Activated CD4-positive, alpha-beta memory T cell treated with anti-CD3 and anti-CD28 coated beads, Interleukin-2, amount 10 ng/mL, durations not matched to agents 7 days and 5 days (primary cell): ENCODE results near the gene SLC9A1. TPM values are rescaled to one million over a fixed set of nuclear protein-coding genes. Genes with fewer than 3 reads are reported as not detected.

Experiments
- CTCF ChIA-PET: fragments of 350-600 bp; sonication (Branson Sonifier 250); formaldehyde crosslinking; loops from one replicate; lab custom pipeline; 2021; ENCODE audit warnings: antibody characterized with exemption, inconsistent platforms; lab: Charles Lee
- POLR2A ChIA-PET: fragments of 350-600 bp; sonication (Branson Sonifier 250); formaldehyde crosslinking; loops from one replicate; lab custom pipeline; 2021; ENCODE audit warnings: antibody characterized with exemption; lab: Charles Lee
- DNase-seq: peaks from one replicate; pipeline ENCODE4 v3.0.0-alpha.2; 2020
- H3K27ac Mint-ChIP-seq: one replicate; pipeline ENCODE4 v1.8.0; 2021; ENCODE audit warnings: mild to moderate bottlenecking, mixed read lengths
- H3K27me3 Mint-ChIP-seq: one replicate; pipeline ENCODE4 v1.8.0; 2021; ENCODE audit warnings: mixed read lengths
- H3K36me3 Mint-ChIP-seq: one replicate; pipeline ENCODE4 v1.8.0; 2021; ENCODE audit warnings: low read depth, mixed read lengths
- H3K4me1 Mint-ChIP-seq: one replicate; pipeline ENCODE4 v1.8.0; 2021; ENCODE audit warnings: mixed read lengths
- H3K4me3 Mint-ChIP-seq: one replicate; pipeline ENCODE4 v1.8.0; 2021; ENCODE audit warnings: mild to moderate bottlenecking, mixed read lengths
- H3K9me3 Mint-ChIP-seq: one replicate; pipeline ENCODE4 v1.8.0; 2021; ENCODE audit warnings: mixed read lengths
- total RNA-seq, 2 experiments: library from RNA; stranded (reverse); gene quantifications; one replicate each; pipeline ENCODE4 v1.2.3, GENCODE V29; 2021

Gene SLC9A1
- total RNA-seq, 2 experiments from 2014 or later = 26.6 to 27.5 TPM

DNA sequence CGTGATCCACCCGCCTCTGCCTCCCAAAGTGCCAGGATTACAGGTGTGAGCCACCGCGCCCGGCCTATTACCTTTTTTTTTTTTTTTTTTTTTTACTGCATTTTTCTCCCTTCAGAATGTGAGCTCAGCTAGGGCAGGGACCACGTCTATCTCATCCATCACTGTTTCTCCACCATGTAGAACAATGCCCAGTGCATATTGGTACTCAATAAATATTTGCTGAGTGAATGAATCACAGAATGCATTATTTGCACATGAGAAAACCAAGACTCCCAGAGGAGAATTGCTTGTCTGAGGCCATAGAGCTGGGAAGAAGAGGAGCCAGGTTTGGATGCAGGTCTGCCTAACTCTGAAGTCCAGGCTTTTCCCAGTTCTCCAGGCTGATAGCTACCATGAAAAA is 8.2 kb upstream of the SLC9A1 start:
- Mint-ChIP-seq H3K9me3 (no peaks in the 10 kb centered on the region), H3K4me1 (peaks cover 10% of the 10 kb centered on the region), H3K27ac (no peak overlapping the region), H3K27me3 (no peaks in the 10 kb centered on the region), H3K36me3 (no peaks in the 10 kb centered on the region), H3K4me3 (no peak overlapping the region)
- no peak for DNase-seq
- ChIA-PET CTCF (interaction anchor here (0.6 to 1.1 kb wide), 4 partner anchors 54 to 273 kb away, joined by 4 read pairs; partner anchors contain the start of gene GPN2), POLR2A (interaction anchor here (2.8 kb wide), 1 partner anchor 8 kb away, joined by 13 read pairs; the partner anchor contains the start of gene SLC9A1)

DNA sequence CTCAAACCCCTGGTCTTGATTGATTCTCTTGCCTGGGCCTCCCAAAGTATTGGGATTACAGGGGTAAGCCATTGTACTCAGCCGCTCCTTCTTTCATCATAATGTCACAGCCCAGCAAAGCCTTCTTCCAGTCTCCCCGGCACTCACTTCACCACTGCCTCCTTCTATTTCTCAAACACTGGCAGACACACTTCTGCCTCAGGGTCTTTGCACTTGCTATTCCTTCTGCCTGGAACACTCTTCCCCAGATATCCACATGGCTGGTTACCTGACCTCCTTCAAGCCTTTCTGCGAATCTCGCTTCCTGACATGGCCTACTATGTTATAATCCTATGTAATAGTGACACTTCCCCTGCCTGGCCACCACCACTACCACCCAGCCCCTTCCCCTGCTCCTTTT is 7.2 kb upstream of the SLC9A1 start:
- POLR2A ChIA-PET = interaction anchor here (1.4 kb wide), 1 partner anchor 9 kb away, joined by 5 read pairs; no protein-coding TSS in a partner anchor
- CTCF ChIA-PET = interaction anchor here (2.2 kb wide), 1 partner anchor 50 kb away, joined by 4 read pairs; no protein-coding TSS in a partner anchor

DNA sequence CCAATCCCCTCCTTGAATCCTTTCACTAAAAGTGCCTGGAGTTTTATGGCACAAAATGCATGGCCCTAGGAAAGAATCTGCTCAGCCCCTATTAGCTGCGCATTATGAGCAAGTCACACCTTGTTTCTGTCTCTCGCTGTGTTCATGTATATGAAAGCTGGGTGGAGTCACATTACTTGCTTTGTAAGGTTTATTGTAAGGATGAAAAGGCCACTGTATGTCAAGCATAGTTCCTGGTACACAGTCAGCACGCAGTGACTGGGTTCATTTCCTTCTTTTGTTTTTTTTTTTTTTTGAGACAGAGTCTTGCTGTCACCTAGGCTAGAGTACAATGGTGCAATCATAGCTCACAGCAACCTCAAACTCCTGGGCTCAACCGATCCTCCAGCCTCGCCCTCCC is 6.7 kb upstream of the SLC9A1 start:
- ChIA-PET CTCF (interaction anchor here (2.2 kb wide), 1 partner anchor 50 kb away, joined by 4 read pairs; no protein-coding TSS in a partner anchor), POLR2A (interaction anchor here (0.8 to 1.4 kb wide), 2 partner anchors 9 to 52 kb away, joined by 3 to 5 read pairs; no protein-coding TSS in a partner anchor)
- Mint-ChIP-seq H3K9me3 (no peaks in the 10 kb centered on the region), H3K4me1 (peaks cover 10% of the 10 kb centered on the region), H3K27ac (peak overlapping the region; percentile 77), H3K36me3 (no peaks in the 10 kb centered on the region), H3K4me3 (no peak overlapping the region), H3K27me3 (no peaks in the 10 kb centered on the region)
- no peak for DNase-seq

More for the DNA sequence above, 7.2 kb upstream of the SLC9A1 start:
- no peak for DNase-seq
- Mint-ChIP-seq H3K27ac (peak overlapping the region; percentile 77), H3K36me3 (no peaks in the 10 kb centered on the region), H3K4me1 (peaks cover 10% of the 10 kb centered on the region), H3K27me3 (no peaks in the 10 kb centered on the region), H3K9me3 (no peaks in the 10 kb centered on the region), H3K4me3 (no peak overlapping the region)

DNA sequence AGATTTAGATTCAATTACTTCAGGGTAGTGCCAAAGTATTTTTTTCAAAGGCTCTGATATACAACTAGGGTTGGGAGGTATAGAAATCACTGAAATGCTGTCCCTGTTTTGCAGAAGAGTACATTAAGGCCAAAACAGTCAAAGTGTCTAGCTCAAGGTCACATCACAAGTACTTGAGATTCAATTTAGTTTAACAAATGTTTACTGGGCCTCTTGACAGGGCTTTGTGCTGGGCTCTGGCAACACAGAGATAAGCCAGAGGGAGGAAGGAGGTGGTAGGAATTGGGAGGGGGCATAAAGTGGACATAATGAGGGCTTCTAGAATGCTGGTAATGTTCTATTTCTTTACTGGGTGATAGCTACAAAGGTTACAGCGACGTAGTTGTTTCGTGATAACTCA is 2.3 kb upstream of the SLC9A1 start:
- Mint-ChIP-seq H3K27me3 (no peaks in the 10 kb centered on the region), H3K27ac (no peak overlapping the region), H3K4me3 (no peak overlapping the region), H3K36me3 (no peaks in the 10 kb centered on the region), H3K4me1 (peaks cover 43% of the 10 kb centered on the region), H3K9me3 (no peaks in the 10 kb centered on the region)
- DNase-seq = no peak
- CTCF ChIA-PET = interaction anchor here (1.2 kb wide), 1 partner anchor 55 kb away, joined by 4 read pairs; no protein-coding TSS in a partner anchor
- POLR2A ChIA-PET = interaction anchor here (1.7 to 9.6 kb wide), 2 partner anchors 9 to 18 kb away, joined by 4 to 205 read pairs; no protein-coding TSS in a partner anchor

DNA sequence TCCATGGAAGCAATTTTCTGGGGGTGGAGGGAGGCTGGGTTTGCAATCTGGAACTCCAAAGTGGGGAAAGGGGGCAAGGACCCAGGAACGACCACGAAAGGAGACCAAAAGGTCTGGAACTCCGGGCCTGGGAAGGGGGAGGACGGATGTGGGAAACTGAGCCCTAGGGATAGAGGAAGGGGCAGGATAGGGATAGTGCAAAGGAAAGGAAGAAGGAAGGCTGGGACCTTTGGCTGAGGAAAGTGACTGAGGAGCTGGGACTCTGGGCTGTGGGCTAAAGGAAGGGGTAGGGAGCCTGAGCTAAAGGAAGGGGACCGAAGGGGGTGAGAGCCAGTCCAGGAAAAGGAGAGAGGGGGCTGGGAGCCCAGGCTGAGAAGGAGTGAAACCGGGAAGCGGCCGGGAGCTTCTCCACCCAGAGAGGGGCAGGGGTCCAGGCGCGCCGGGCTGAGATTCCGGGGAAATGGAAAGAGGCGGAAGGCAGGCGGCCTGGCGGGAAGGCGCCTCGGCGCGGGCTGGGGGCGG is 395 bp downstream of the SLC9A1 start:
- Mint-ChIP-seq H3K4me1 (peaks cover 45% of the 10 kb centered on the region), H3K27me3 (no peaks in the 10 kb centered on the region), H3K36me3 (peaks cover 4% of the 10 kb centered on the region), H3K4me3 (peak overlapping the region; percentile 88), H3K9me3 (no peaks in the 10 kb centered on the region), H3K27ac (peak overlapping the region; percentile 67)
- ChIA-PET POLR2A (interaction anchor here (0.8 to 9.6 kb wide), 20 partner anchors 9 to 654 kb away, joined by 3 to 205 read pairs (median 4); partner anchors contain the start of genes GPN2, WASF2 and WDTC1), CTCF (interaction anchor here (0.6 to 3.1 kb wide), 30 partner anchors 10 to 897 kb away, joined by 3 to 33 read pairs (median 5); partner anchors contain the start of gene GPATCH3)
- DNase-seq = no peak

DNA sequence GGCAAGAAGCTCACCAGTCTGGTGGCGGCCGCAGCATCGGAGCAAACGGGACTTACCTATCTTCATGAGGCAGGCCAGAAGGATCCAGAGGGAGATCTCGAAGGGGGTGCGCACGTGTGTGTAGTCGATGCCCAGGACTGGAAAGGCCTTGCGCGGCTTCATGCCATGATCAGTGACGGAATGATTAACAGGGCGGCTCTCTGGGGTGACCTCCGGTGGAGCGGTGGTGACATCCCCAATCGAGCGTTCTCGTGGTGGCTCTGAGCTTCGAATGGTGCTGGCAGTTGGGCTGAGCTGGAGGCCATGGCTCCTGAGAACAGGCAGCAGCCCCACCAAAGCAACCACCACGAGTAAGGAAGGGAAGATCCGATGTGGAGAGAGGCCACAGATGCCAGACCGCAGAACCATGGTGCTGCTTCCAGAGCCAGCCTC is 982 bp downstream of the SLC9A1 start:
- no peaks in the 10 kb centered on the region for H3K27me3 Mint-ChIP-seq
- H3K9me3 Mint-ChIP-seq = no peaks in the 10 kb centered on the region
- peaks cover 4% of the 10 kb centered on the region for H3K36me3 Mint-ChIP-seq
- DNase-seq = peak; percentile 20
- CTCF ChIA-PET = interaction anchor here (0.9 to 3.1 kb wide), 14 partner anchors 11 to 254 kb away, joined by 3 to 33 read pairs (median 5); partner anchors contain the start of gene GPATCH3
- H3K27ac Mint-ChIP-seq = peak overlapping the region; percentile 67
- peaks cover 47% of the 10 kb centered on the region for H3K4me1 Mint-ChIP-seq
- POLR2A ChIA-PET = interaction anchor here (0.8 to 9.6 kb wide), 13 partner anchors 8 to 654 kb away, joined by 3 to 205 read pairs (median 4); partner anchors contain the start of genes GPN2 and WDTC1
- peak overlapping the region; percentile 88 for H3K4me3 Mint-ChIP-seq

DNA sequence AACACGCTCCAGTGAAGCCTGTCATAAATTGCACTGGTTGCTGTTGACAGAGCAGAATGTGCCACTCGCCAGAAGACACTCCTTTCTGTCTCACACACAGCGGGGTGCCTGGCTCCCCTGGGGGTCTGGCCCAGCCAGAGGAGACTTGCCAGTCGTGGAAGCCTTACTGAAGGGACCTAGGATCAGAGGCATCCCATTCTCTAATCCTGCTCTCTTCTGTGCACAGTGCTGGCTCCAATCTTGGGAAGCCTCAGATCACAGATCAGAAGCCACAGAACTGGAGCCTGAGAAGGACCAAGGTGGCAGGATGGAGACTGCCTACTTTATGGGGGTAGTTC is 1.4 kb downstream of the SLC9A1 start:
- peaks cover 4% of the 10 kb centered on the region for H3K36me3 Mint-ChIP-seq
- CTCF ChIA-PET = interaction anchor here (1.3 to 3.1 kb wide), 6 partner anchors 11 to 57 kb away, joined by 3 to 29 read pairs (median 9); no protein-coding TSS in a partner anchor

DNA sequence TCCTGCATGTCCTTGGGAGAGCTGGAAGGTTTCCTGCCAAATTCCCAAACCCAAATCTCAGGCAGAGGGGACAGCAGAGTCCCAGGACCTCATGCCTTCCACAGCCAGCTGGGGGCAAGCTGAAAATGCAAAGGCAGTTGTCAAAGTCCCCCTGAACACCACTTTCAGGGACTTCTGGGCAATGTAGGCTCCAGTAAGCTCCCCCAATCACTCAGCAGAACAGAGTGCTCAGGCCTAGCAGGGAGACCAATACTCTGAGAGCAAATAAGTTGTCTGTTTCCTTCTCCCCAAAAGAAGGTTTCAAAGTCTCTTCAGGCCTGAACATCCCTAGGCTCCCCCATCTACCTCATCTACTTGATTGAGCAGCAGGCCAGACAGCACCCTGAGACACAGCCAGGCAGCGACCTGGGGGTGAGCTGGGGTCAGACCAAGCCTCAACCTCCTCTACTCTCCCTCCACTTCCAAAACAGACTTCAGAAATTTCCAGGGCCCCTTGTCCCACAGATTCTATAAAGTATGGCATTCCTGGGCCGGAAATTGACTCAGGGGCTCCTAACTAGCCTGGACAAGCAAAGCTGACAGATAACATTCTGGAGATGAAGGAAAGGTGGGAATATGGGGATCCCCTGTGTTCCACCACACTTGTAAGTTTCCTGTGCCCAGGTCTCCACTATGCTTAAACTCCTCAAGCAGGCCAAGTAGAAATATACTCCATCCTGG is 1.9 kb downstream of the SLC9A1 start:
- Mint-ChIP-seq H3K36me3 (peaks cover 4% of the 10 kb centered on the region), H3K27me3 (no peaks in the 10 kb centered on the region), H3K27ac (peak overlapping the region; percentile 38), H3K4me1 (peaks cover 50% of the 10 kb centered on the region), H3K4me3 (peak overlapping the region; percentile 88), H3K9me3 (no peaks in the 10 kb centered on the region)
- no peak for DNase-seq
- POLR2A ChIA-PET = interaction anchor here (0.7 to 9.6 kb wide), 6 partner anchors 7 to 159 kb away, joined by 3 to 205 read pairs (median 12); no protein-coding TSS in a partner anchor
- CTCF ChIA-PET = interaction anchor here (0.6 to 3.1 kb wide), 8 partner anchors 12 to 516 kb away, joined by 3 to 14 read pairs (median 4); no protein-coding TSS in a partner anchor

More for the DNA sequence above, 1.4 kb downstream of the SLC9A1 start:
- POLR2A ChIA-PET = interaction anchor here (1.2 to 9.6 kb wide), 4 partner anchors 8 to 41 kb away, joined by 5 to 205 read pairs (median 38); no protein-coding TSS in a partner anchor
- no peaks in the 10 kb centered on the region for H3K9me3 Mint-ChIP-seq
- peak overlapping the region; percentile 38 for H3K27ac Mint-ChIP-seq
- peak overlapping the region; percentile 88 for H3K4me3 Mint-ChIP-seq
- H3K4me1 Mint-ChIP-seq = peaks cover 47% of the 10 kb centered on the region
- no peaks in the 10 kb centered on the region for H3K27me3 Mint-ChIP-seq
- peak; percentile 20 for DNase-seq

DNA sequence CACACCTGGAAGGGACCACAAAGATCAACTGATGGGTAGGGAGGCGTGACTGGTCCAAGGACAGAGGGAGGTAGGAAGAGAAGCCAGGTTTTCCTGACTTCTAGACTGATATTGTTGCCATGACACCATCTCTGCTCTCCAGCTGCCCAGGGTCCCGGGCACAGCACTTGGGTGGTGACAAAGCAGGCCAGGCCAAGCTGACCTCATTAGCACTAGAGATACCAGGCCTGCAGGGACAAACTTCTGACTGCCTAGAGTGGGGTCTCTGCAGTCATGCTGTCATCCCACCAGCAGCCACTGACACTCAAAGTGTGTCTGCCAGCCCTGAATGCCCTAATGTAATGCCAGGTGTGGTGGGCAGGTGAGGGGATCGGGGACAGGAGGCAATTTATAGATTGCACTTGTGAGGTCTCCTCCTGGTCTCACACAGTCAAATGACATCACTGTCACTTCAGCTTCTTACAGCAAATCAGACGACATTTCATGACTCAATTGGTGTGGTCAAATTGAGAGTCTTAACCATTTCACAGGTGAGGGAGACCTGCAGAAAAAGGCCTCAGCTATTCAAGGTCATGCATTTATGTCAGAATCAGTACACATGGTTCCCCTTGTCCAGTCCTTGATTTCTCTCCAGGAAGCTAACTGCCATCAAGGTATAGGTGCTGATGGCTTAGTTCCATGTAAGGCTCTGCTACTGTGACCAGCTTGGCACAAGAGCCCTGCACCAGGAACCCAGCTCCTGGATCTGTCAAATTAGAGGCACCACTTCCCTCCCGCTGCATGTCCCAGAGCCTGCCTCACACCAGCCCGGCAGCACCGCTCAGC is 2.7 kb downstream of the SLC9A1 start:
- DNase-seq = peak; percentile 17
- H3K27ac Mint-ChIP-seq = peak overlapping the region; percentile 27

DNA sequence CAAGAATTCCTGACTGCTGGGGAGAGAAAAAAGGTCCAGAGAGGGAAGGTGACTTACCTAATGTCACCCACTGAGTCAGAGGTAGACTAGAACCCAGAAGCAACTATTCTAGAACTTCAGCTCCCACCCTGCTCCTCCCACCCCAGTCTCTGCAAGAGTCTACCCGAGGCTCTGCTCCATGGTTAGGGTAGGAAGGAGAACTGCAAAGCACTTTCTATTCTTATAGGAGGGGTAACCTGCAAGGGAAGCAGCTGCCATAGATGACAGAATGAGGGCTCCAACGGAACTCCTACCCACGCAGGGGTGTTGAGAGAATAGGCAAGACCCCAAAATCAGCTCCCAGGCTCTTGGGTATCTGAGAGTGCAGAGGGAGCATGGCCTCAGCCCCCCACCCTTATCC is 4.3 kb downstream of the SLC9A1 start:
- ChIA-PET POLR2A (interaction anchor here (5.0 to 9.6 kb wide), 2 partner anchors 12 to 38 kb away, joined by 57 to 205 read pairs; no protein-coding TSS in a partner anchor), CTCF (interaction anchor here (0.9 to 3.1 kb wide), 3 partner anchors 15 to 48 kb away, joined by 3 to 14 read pairs (median 3); no protein-coding TSS in a partner anchor)
- Mint-ChIP-seq H3K27me3 (no peaks in the 10 kb centered on the region), H3K4me3 (no peak overlapping the region), H3K36me3 (peaks cover 6% of the 10 kb centered on the region), H3K4me1 (peaks cover 47% of the 10 kb centered on the region), H3K9me3 (no peaks in the 10 kb centered on the region), H3K27ac (no peak overlapping the region)
- no peak for DNase-seq

More for the DNA sequence above, 2.7 kb downstream of the SLC9A1 start:
- ChIA-PET CTCF (interaction anchor here (0.9 to 3.1 kb wide), 7 partner anchors 12 to 517 kb away, joined by 3 to 14 read pairs (median 4); no protein-coding TSS in a partner anchor), POLR2A (interaction anchor here (0.7 to 9.6 kb wide), 5 partner anchors 9 to 158 kb away, joined by 3 to 205 read pairs (median 5); no protein-coding TSS in a partner anchor)
- Mint-ChIP-seq H3K4me3 (peak overlapping the region; percentile 88), H3K4me1 (peaks cover 50% of the 10 kb centered on the region), H3K27me3 (no peaks in the 10 kb centered on the region), H3K9me3 (no peaks in the 10 kb centered on the region), H3K36me3 (peaks cover 4% of the 10 kb centered on the region)

DNA sequence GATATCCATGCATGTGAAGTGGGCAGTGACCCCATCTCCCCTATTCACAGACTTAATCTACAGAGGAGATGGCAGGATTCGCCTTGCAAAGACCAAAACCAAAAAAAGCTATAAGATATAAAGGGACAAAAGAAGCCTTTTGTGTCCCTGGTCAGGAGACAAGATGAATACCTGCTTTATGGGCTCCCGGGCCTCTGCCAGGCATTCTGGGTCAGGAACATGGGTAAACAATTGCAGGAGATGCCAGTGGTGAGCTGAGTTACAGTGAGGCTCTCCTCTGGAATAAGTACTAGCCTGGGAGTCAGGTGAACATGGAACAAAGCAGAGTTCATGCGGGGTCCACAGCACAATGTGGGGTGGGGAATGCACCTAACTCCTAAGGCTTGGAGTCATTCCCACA is 4.7 kb downstream of the SLC9A1 start:
- no peaks in the 10 kb centered on the region for H3K9me3 Mint-ChIP-seq
- H3K4me1 Mint-ChIP-seq = peaks cover 43% of the 10 kb centered on the region

More for the DNA sequence above, 4.7 kb downstream of the SLC9A1 start:
- no peak for DNase-seq
- POLR2A ChIA-PET = interaction anchor here (9.6 kb wide), 1 partner anchor 11 kb away, joined by 205 read pairs; no protein-coding TSS in a partner anchor
- H3K27ac Mint-ChIP-seq = no peak overlapping the region
- CTCF ChIA-PET = interaction anchor here (0.9 kb wide), 1 partner anchor 14 kb away, joined by 3 read pairs; no protein-coding TSS in a partner anchor
- no peak overlapping the region for H3K4me3 Mint-ChIP-seq
- no peaks in the 10 kb centered on the region for H3K27me3 Mint-ChIP-seq
- peaks cover 11% of the 10 kb centered on the region for H3K36me3 Mint-ChIP-seq
